ENCODE measurements around the gene NACA2. TPM values are rescaled to one million over a fixed set of nuclear protein-coding genes. Genes with fewer than 3 reads are reported as not detected.

NACA2 gene
- total and polyA plus RNA-seq, 2 of the 4 experiments (the other 2 are of a cell fraction): not detected

DNA sequence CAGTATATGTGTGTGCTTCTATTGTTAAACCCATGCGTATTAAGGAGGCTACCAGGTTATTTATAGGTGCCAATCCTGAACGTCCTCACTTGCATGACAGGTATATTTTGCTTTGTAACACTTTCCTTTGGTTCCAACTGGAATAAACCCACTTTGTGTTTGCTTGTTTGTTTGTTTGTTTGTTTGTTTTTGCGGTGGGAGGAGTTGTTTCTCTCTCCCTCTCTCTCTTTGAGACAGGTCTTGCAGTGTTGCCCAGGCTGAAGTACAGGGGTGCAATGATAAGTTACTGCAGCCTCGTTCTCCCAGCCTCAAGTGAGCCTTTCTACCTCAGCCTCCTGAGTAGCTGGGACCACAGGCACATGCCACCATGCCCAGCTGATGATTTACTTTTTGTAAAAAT, 28.7 kb downstream of the NACA2 start:
- H3K4me1 ChIP-seq (ENCODE audit: control insufficient read depth, insufficient read depth, low read length): no peaks in the 10 kb centered on the region
- no peak overlapping the region for H3K4me3 ChIP-seq (ENCODE audit: insufficient read depth, low read depth, low read length)

More for the DNA sequence above, 28.7 kb downstream of the NACA2 start:
- Histone ChIP-seq H3K9me3 (ENCODE audit: control insufficient read depth, insufficient read depth, low read length) (no peaks in the 10 kb centered on the region), H3K36me3 (ENCODE audit: control insufficient read depth, insufficient read depth, low read length) (no peaks in the 10 kb centered on the region), H3K79me1 (ENCODE audit: low read depth in 1 of 2, low read length in 2 of 2) (no peaks in the 10 kb centered on the region), H4K5ac (ENCODE audit: low read depth, low read length) (no peak overlapping the region), H2BK20ac (ENCODE audit: low read depth, low read length) (no peak overlapping the region), H3K4ac (ENCODE audit: low read depth, low read length) (no peak overlapping the region), H3K27me3 (ENCODE audit: control insufficient read depth, insufficient read depth, low read length) (peaks cover 3% of the 10 kb centered on the region), H2BK5ac (ENCODE audit: low read depth, low read length, poor library complexity, severe bottlenecking) (no peak overlapping the region), H3K9me1 (ENCODE audit: insufficient read depth, low read length) (no peaks in the 10 kb centered on the region), H3K9ac (ENCODE audit: low read depth, low read length) (no peak overlapping the region), H4K20me1 (ENCODE audit: insufficient read depth, low read length) (no peaks in the 10 kb centered on the region), H3K14ac (replicated peaks; ENCODE audit: low read depth, low read length) (no peak overlapping the region), H2AFZ (replicated peaks; ENCODE audit: low read length, poor library complexity) (no peak overlapping the region), H3K4me2 (ENCODE audit: low read depth, low read length) (no peak overlapping the region), H3K23ac (ENCODE audit: low read depth, low read length) (no peak overlapping the region), H4K8ac (ENCODE audit: low read depth in 2 of 2, low read length in 2 of 2) (no peak overlapping the region), H3K56ac (ENCODE audit: extremely low read depth, insufficient read depth, low read length) (no peak overlapping the region), H3K27ac (ENCODE audit: insufficient read depth, low read length) (no peak overlapping the region), H2BK120ac (ENCODE audit: low read depth, low read length) (no peak overlapping the region), H3K18ac (ENCODE audit: low read depth, low read length) (no peak overlapping the region), H2AK9ac (replicated peaks; ENCODE audit: low read depth, low read length, poor library complexity) (no peak overlapping the region), H4K91ac (ENCODE audit: insufficient read depth, low read depth, low read length) (no peak overlapping the region), H2BK15ac (ENCODE audit: low read depth, low read length) (no peak overlapping the region), H2AK5ac (ENCODE audit: low read depth, low read length) (no peak overlapping the region)
- intact Hi-C loops (cut with micrococcal nuclease) (no loop called here), dilution Hi-C loops (cut with HindIII; ENCODE audit: low sequenced_read_pairs, unreplicated experiment) (no loop called here), in situ Hi-C loops (cut with MboI; ENCODE audit: low sequenced_read_pairs) (no loop called here)
- TF ChIP-seq CHD1 (IDR thresholded peaks at IDR 0.05; ENCODE audit: low read depth, low read length): no peak
- no peak for TF ChIP-seq RAD21 (IDR thresholded peaks at IDR 0.05; ENCODE audit: low read length)
- TF ChIP-seq, protein P1, sequence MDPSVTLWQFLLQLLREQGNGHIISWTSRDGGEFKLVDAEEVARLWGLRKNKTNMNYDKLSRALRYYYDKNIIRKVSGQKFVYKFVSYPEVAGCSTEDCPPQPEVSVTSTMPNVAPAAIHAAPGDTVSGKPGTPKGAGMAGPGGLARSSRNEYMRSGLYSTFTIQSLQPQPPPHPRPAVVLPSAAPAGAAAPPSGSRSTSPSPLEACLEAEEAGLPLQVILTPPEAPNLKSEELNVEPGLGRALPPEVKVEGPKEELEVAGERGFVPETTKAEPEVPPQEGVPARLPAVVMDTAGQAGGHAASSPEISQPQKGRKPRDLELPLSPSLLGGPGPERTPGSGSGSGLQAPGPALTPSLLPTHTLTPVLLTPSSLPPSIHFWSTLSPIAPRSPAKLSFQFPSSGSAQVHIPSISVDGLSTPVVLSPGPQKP (IDR thresholded peaks at IDR 0.05; ENCODE audit: borderline replicate concordance, low read depth, low read length): no peak
- no peak for TF ChIP-seq BHLHE40 (IDR thresholded peaks at IDR 0.05; ENCODE audit: low read depth, low read length)
- no peak for TF ChIP-seq POLR2A (IDR thresholded peaks at IDR 0.05; ENCODE audit: low read depth, low read length)
- TF ChIP-seq NFE2L2 (IDR thresholded peaks at IDR 0.05; ENCODE audit: low read depth, low read length): no peak
- TF ChIP-seq RFX5 (IDR thresholded peaks at IDR 0.05; ENCODE audit: low read depth, low read length): no peak
- no peak for TF ChIP-seq RCOR1 (IDR thresholded peaks at IDR 0.05; ENCODE audit: insufficient replicate concordance, low read length)
- TF ChIP-seq CEBPB (IDR thresholded peaks at IDR 0.05; ENCODE audit: low read depth, low read length): no peak
- TF ChIP-seq SMC3 (IDR thresholded peaks at IDR 0.05; ENCODE audit: low read depth, low read length): no peak
- no peak for TF ChIP-seq MAZ (IDR thresholded peaks at IDR 0.05; ENCODE audit: borderline replicate concordance, low read depth, low read length)
- no peak for TF ChIP-seq FOS (IDR thresholded peaks at IDR 0.05; ENCODE audit: low read depth, low read length)
- TF ChIP-seq MXI1 (IDR thresholded peaks at IDR 0.05; ENCODE audit: borderline replicate concordance, low read depth, low read length): no peak
- TF ChIP-seq, protein P2, sequence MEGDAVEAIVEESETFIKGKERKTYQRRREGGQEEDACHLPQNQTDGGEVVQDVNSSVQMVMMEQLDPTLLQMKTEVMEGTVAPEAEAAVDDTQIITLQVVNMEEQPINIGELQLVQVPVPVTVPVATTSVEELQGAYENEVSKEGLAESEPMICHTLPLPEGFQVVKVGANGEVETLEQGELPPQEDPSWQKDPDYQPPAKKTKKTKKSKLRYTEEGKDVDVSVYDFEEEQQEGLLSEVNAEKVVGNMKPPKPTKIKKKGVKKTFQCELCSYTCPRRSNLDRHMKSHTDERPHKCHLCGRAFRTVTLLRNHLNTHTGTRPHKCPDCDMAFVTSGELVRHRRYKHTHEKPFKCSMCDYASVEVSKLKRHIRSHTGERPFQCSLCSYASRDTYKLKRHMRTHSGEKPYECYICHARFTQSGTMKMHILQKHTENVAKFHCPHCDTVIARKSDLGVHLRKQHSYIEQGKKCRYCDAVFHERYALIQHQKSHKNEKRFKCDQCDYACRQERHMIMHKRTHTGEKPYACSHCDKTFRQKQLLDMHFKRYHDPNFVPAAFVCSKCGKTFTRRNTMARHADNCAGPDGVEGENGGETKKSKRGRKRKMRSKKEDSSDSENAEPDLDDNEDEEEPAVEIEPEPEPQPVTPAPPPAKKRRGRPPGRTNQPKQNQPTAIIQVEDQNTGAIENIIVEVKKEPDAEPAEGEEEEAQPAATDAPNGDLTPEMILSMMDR (conservative IDR thresholded peaks at IDR 0.05; ENCODE audit: low read depth, low read length): no peak
- no peak for TF ChIP-seq MAFK (IDR thresholded peaks at IDR 0.05; ENCODE audit: low read depth, low read length)
- TF ChIP-seq, protein P3, sequence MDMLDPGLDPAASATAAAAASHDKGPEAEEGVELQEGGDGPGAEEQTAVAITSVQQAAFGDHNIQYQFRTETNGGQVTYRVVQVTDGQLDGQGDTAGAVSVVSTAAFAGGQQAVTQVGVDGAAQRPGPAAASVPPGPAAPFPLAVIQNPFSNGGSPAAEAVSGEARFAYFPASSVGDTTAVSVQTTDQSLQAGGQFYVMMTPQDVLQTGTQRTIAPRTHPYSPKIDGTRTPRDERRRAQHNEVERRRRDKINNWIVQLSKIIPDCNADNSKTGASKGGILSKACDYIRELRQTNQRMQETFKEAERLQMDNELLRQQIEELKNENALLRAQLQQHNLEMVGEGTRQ (IDR thresholded peaks at IDR 0.05; ENCODE audit: low read depth, low read length): no peak
- CTCF ChIA-PET: interaction anchor here (0.6 kb wide), 1 partner anchor 814 kb away, joined by 3 read pairs; no protein-coding TSS in a partner anchor
- WGBS, 2 experiments (ENCODE audit: extremely low coverage in 2 of 2, insufficient read length in 1 of 2): no CpG with 5 or more reads among the region's 4 CpGs
- POLR2A ChIA-PET (ENCODE audit: unreplicated experiment): no interaction called here
- no TSS peak for BruUV-seq (replicated peaks)
- DNase-seq (no peak), ATAC-seq (ENCODE audit: low read depth) (no peak)

Data from IMR-90 (cell line).